Astrocyte (in vitro differentiated cells and primary cell): ENCODE results near the gene DMXL2.

Experiments used
- CTCF ChIP-seq: IDR thresholded peaks from 2 replicates; pipeline ENCODE4 v1.5.1; 2011; ENCODE audit warnings: low read depth, mild to moderate bottlenecking, inconsistent platforms, low read length, moderate library complexity; ENCODE audit not compliant: insufficient read depth
- EZH2 ChIP-seq: IDR thresholded peaks from 2 replicates; pipeline ENCODE4 v1.6.1; 2012; ENCODE audit warnings: mild to moderate bottlenecking, low read length, inconsistent platforms; ENCODE audit not compliant: insufficient read depth

- TF ChIP-seq CTCF (no peak), EZH2 (no peak)
Observed at GRCh38 chr15:51576911-51577500, 45.6 kb downstream of the DMXL2 start.
